ENCODE measurements around the gene UBE2D2. TPM values are rescaled to one million over a fixed set of nuclear protein-coding genes. Genes with fewer than 3 reads are reported as not detected.
A peak's percentile ranks its signal among the peaks of the same experiment; 100 is the strongest.

The UBE2D2 gene
- total RNA-seq, 1 donor from 2014 or later = 214 TPM

GRCh38 chr5:139651853-139652787, 91.0 kb downstream of the UBE2D2 start:
- H3K4me1 Mint-ChIP-seq (ENCODE audit: unreplicated experiment) = peaks cover 61% of the 10 kb centered on the region

GRCh38 chr5:139652788-139653241, 91.7 kb downstream of the UBE2D2 start:
- H3K36me3 Mint-ChIP-seq (ENCODE audit: low read depth, unreplicated experiment) = no peaks in the 10 kb centered on the region
- no peaks in the 10 kb centered on the region for H3K9me3 Mint-ChIP-seq (ENCODE audit: unreplicated experiment)
- no peak for DNase-seq (ENCODE audit: low spot score)
- peaks cover 10% of the 10 kb centered on the region for H3K27me3 Mint-ChIP-seq (ENCODE audit: unreplicated experiment)
- H3K27ac Mint-ChIP-seq (ENCODE audit: unreplicated experiment) = peak overlapping the region; percentile 24
- peak overlapping the region; percentile 44 for H3K4me3 Mint-ChIP-seq (ENCODE audit: unreplicated experiment)
- no peak for TF ChIP-seq CTCF (IDR thresholded peaks at IDR 0.05; ENCODE audit: unreplicated experiment)
- peaks cover 62% of the 10 kb centered on the region for H3K4me1 Mint-ChIP-seq (ENCODE audit: unreplicated experiment)

More at GRCh38 chr5:139651853-139652787, 91.0 kb downstream of the UBE2D2 start:
- Mint-ChIP-seq H3K4me3 (ENCODE audit: unreplicated experiment) (peak overlapping the region; percentile 44), H3K27ac (ENCODE audit: unreplicated experiment) (peak overlapping the region; percentile 24), H3K36me3 (ENCODE audit: low read depth, unreplicated experiment) (peaks cover 3% of the 10 kb centered on the region), H3K9me3 (ENCODE audit: unreplicated experiment) (no peaks in the 10 kb centered on the region), H3K27me3 (ENCODE audit: unreplicated experiment) (peaks cover 9% of the 10 kb centered on the region)
- TF ChIP-seq CTCF (IDR thresholded peaks at IDR 0.05; ENCODE audit: unreplicated experiment) = no peak
- DNase-seq (ENCODE audit: low spot score) = peak; percentile 42

- DNase-seq (ENCODE audit: low spot score) = no peak
- Mint-ChIP-seq H3K36me3 (ENCODE audit: low read depth, unreplicated experiment) (no peaks in the 10 kb centered on the region), H3K4me3 (ENCODE audit: unreplicated experiment) (no peak overlapping the region), H3K27me3 (ENCODE audit: unreplicated experiment) (peaks cover 10% of the 10 kb centered on the region), H3K4me1 (ENCODE audit: unreplicated experiment) (peaks cover 68% of the 10 kb centered on the region), H3K9me3 (ENCODE audit: unreplicated experiment) (no peaks in the 10 kb centered on the region), H3K27ac (ENCODE audit: unreplicated experiment) (no peak overlapping the region)
- no peak for TF ChIP-seq CTCF (IDR thresholded peaks at IDR 0.05; ENCODE audit: unreplicated experiment)
Measured at GRCh38 chr5:139653616-139654015, 92.5 kb downstream of the UBE2D2 start.

GRCh38 chr5:139654464-139654863, 93.3 kb downstream of the UBE2D2 start:
- Mint-ChIP-seq H3K4me3 (ENCODE audit: unreplicated experiment) (no peak overlapping the region), H3K27me3 (ENCODE audit: unreplicated experiment) (peaks cover 10% of the 10 kb centered on the region), H3K4me1 (ENCODE audit: unreplicated experiment) (peaks cover 74% of the 10 kb centered on the region), H3K9me3 (ENCODE audit: unreplicated experiment) (no peaks in the 10 kb centered on the region), H3K27ac (ENCODE audit: unreplicated experiment) (peak overlapping the region; percentile 20), H3K36me3 (ENCODE audit: low read depth, unreplicated experiment) (no peaks in the 10 kb centered on the region)
- no peak for DNase-seq (ENCODE audit: low spot score)
- no peak for TF ChIP-seq CTCF (IDR thresholded peaks at IDR 0.05; ENCODE audit: unreplicated experiment)

All from endothelial cell (in vitro differentiated cells).